Activated T-helper 17 cell treated with anti-CD3 and anti-CD28 coated beads, Interleukin-2, amount 50 U/mL, for 72 hours (primary cell): ENCODE data around the gene INO80B. TPM values are rescaled to one million over a fixed set of nuclear protein-coding genes. Genes with fewer than 3 reads are reported as not detected.
A peak's percentile ranks its signal among the peaks of the same experiment; 100 is the strongest.
"Not testable (repeated sequence)": the region's sequence is repeated elsewhere in the genome, so short reads cannot be mapped to it uniquely, and the experiment has no call there.

Experiments used
- ATAC-seq: fragments of 150-1000 bp; cut with Tn5 transposase; replicated peaks from 2 replicates; pipeline ENCODE4 v1.10.0; 2021; ENCODE audit warnings: mild to moderate bottlenecking, moderate library complexity
- H3K27ac Mint-ChIP-seq: one replicate; pipeline ENCODE4 v1.8.0; 2022; ENCODE audit warnings: mixed read lengths
- H3K27me3 Mint-ChIP-seq: one replicate; pipeline ENCODE4 v1.8.0; 2022; ENCODE audit warnings: mixed read lengths
- H3K36me3 Mint-ChIP-seq: one replicate; pipeline ENCODE4 v1.8.0; 2022; ENCODE audit warnings: low read depth, mild to moderate bottlenecking, mixed read lengths
- H3K4me1 Mint-ChIP-seq: one replicate; pipeline ENCODE4 v1.8.0; 2022; ENCODE audit warnings: mixed read lengths
- H3K4me3 Mint-ChIP-seq: one replicate; pipeline ENCODE4 v1.8.0; 2022; ENCODE audit warnings: mild to moderate bottlenecking, mixed read lengths
- H3K9me3 Mint-ChIP-seq: one replicate; pipeline ENCODE4 v1.8.0; 2022; ENCODE audit warnings: mixed read lengths
- total RNA-seq, 2 donors: library from RNA; stranded (reverse); gene quantifications; one replicate each; pipeline ENCODE4 v1.2.3, GENCODE V29; 2022

Gene INO80B
- total RNA-seq, 2 donors from 2014 or later, result 27.8 to 37.9 TPM

GRCh38 chr2:74420443-74421103 is 34.3 kb upstream of the INO80B start:
- peak overlapping the region; percentile 98 for H3K27ac Mint-ChIP-seq

GRCh38 chr2:74421221-74421870 is 33.5 kb upstream of the INO80B start, which contains the start of the genes C2orf81 and WDR54:
Gene C2orf81 (minus strand): TSS chr2:74421619. CDS start chr2:74421560, 59 bp downstream.
Gene WDR54 (plus strand): TSS chr2:74421730. CDS start chr2:74422154, 424 bp downstream.
- ATAC-seq, result peak; percentile 96
- no peaks in the 10 kb centered on the region for H3K27me3 Mint-ChIP-seq

More at GRCh38 chr2:74420443-74421103, 34.3 kb upstream of the INO80B start:
- H3K4me3 Mint-ChIP-seq, result peak overlapping the region; percentile 97
- not testable (repeated sequence) for H3K9me3 Mint-ChIP-seq, H3K27me3 Mint-ChIP-seq, ATAC-seq
- H3K36me3 Mint-ChIP-seq, result peaks cover 41% of the 10 kb centered on the region
- H3K4me1 Mint-ChIP-seq, result peaks cover 22% of the 10 kb centered on the region

GRCh38 chr2:74423231-74424095 is 31.4 kb upstream of the INO80B start:
- H3K36me3 Mint-ChIP-seq, result peaks cover 46% of the 10 kb centered on the region
- H3K4me1 Mint-ChIP-seq, result peaks cover 18% of the 10 kb centered on the region
- ATAC-seq, result no peak
- H3K27me3 Mint-ChIP-seq, result no peaks in the 10 kb centered on the region
- H3K4me3 Mint-ChIP-seq, result peak overlapping the region; percentile 97
- H3K27ac Mint-ChIP-seq, result peak overlapping the region; percentile 98
- H3K9me3 Mint-ChIP-seq, result no peaks in the 10 kb centered on the region

More at GRCh38 chr2:74421221-74421870, 33.5 kb upstream of the INO80B start, which contains the start of the genes C2orf81 and WDR54:
- peak within 1 kb of the TSS; percentile 97 for H3K4me3 Mint-ChIP-seq
- H3K9me3 Mint-ChIP-seq, result no peaks in the 10 kb centered on the region
- peaks cover 46% of the 10 kb centered on the region for H3K36me3 Mint-ChIP-seq
- H3K27ac Mint-ChIP-seq, result peak within 1 kb of the TSS; percentile 98
- H3K4me1 Mint-ChIP-seq, result peaks cover 18% of the 10 kb centered on the region

- Mint-ChIP-seq H3K9me3 (no peaks in the 10 kb centered on the region), H3K4me3 (peak overlapping the region; percentile 23), H3K36me3 (peaks cover 46% of the 10 kb centered on the region), H3K27me3 (no peaks in the 10 kb centered on the region), H3K4me1 (peaks cover 18% of the 10 kb centered on the region), H3K27ac (no peak overlapping the region)
- ATAC-seq, result no peak
Measured at GRCh38 chr2:74424139-74424992, 30.5 kb upstream of the INO80B start.

GRCh38 chr2:74424995-74425406 is 29.9 kb upstream of the INO80B start:
- ATAC-seq, result no peak
- Mint-ChIP-seq H3K36me3 (peaks cover 46% of the 10 kb centered on the region), H3K4me1 (peaks cover 18% of the 10 kb centered on the region), H3K4me3 (no peak overlapping the region), H3K27me3 (no peaks in the 10 kb centered on the region), H3K27ac (no peak overlapping the region), H3K9me3 (no peaks in the 10 kb centered on the region)

- Mint-ChIP-seq H3K4me3 (no peak overlapping the region), H3K36me3 (peaks cover 46% of the 10 kb centered on the region), H3K9me3 (no peaks in the 10 kb centered on the region), H3K27me3 (no peaks in the 10 kb centered on the region), H3K27ac (no peak overlapping the region), H3K4me1 (peaks cover 13% of the 10 kb centered on the region)
- no peak for ATAC-seq
Measured at GRCh38 chr2:74425523-74425922, 29.4 kb upstream of the INO80B start.

GRCh38 chr2:74426181-74426758 is 28.6 kb upstream of the INO80B start:
- H3K4me1 Mint-ChIP-seq, result peaks cover 7% of the 10 kb centered on the region
- no peaks in the 10 kb centered on the region for H3K9me3 Mint-ChIP-seq
- H3K36me3 Mint-ChIP-seq, result peaks cover 46% of the 10 kb centered on the region
- H3K27me3 Mint-ChIP-seq, result no peaks in the 10 kb centered on the region
- H3K27ac Mint-ChIP-seq, result no peak overlapping the region
- ATAC-seq, result no peak
- no peak overlapping the region for H3K4me3 Mint-ChIP-seq

- Mint-ChIP-seq H3K36me3 (peaks cover 36% of the 10 kb centered on the region), H3K27ac (no peak overlapping the region), H3K27me3 (no peaks in the 10 kb centered on the region), H3K4me1 (peaks cover 6% of the 10 kb centered on the region), H3K4me3 (no peak overlapping the region), H3K9me3 (no peaks in the 10 kb centered on the region)
- no peak for ATAC-seq
Measured at GRCh38 chr2:74427551-74427950, 27.3 kb upstream of the INO80B start.

- H3K9me3 Mint-ChIP-seq, result no peaks in the 10 kb centered on the region
- peaks cover 25% of the 10 kb centered on the region for H3K36me3 Mint-ChIP-seq
- no peaks in the 10 kb centered on the region for H3K27me3 Mint-ChIP-seq
- ATAC-seq, result no peak
- no peak overlapping the region for H3K4me3 Mint-ChIP-seq
- H3K27ac Mint-ChIP-seq, result no peak overlapping the region
- H3K4me1 Mint-ChIP-seq, result no peaks in the 10 kb centered on the region
Measured at GRCh38 chr2:74428675-74429074, 26.2 kb upstream of the INO80B start.

GRCh38 chr2:74429487-74430451 is 25.1 kb upstream of the INO80B start:
- Mint-ChIP-seq H3K4me1 (no peaks in the 10 kb centered on the region), H3K4me3 (no peak overlapping the region), H3K27ac (no peak overlapping the region), H3K27me3 (no peaks in the 10 kb centered on the region), H3K9me3 (no peaks in the 10 kb centered on the region), H3K36me3 (peaks cover 14% of the 10 kb centered on the region)
- ATAC-seq, result peak; percentile 22

- H3K4me3 Mint-ChIP-seq, result no peak overlapping the region
- H3K36me3 Mint-ChIP-seq, result peaks cover 6% of the 10 kb centered on the region
- ATAC-seq, result no peak
- no peaks in the 10 kb centered on the region for H3K9me3 Mint-ChIP-seq
- no peaks in the 10 kb centered on the region for H3K4me1 Mint-ChIP-seq
- H3K27me3 Mint-ChIP-seq, result no peaks in the 10 kb centered on the region
- no peak overlapping the region for H3K27ac Mint-ChIP-seq
Measured at GRCh38 chr2:74430502-74430901, 24.4 kb upstream of the INO80B start.

- no peak for ATAC-seq
- Mint-ChIP-seq H3K27ac (no peak overlapping the region), H3K9me3 (no peaks in the 10 kb centered on the region), H3K4me1 (no peaks in the 10 kb centered on the region), H3K4me3 (no peak overlapping the region), H3K27me3 (peaks cover 14% of the 10 kb centered on the region), H3K36me3 (no peaks in the 10 kb centered on the region)
Measured at GRCh38 chr2:74436111-74436805, 18.6 kb upstream of the INO80B start.
